Right ventricle myocardium superior (tissue), 1 donor: ENCODE data around the gene RUVBL2. TPM values are rescaled to one million over a fixed set of nuclear protein-coding genes. Genes with fewer than 3 reads are reported as not detected.
A peak's percentile ranks its signal among the peaks of the same experiment; 100 is the strongest.

Experiments
- ATAC-seq: fragments of 200-7000 bp; cut with Tn5 transposase; one replicate; pipeline ENCODE4 v1.9.1; 2020; ENCODE audit warnings: mild to moderate bottlenecking; ENCODE audit not compliant: poor library complexity
- DNase-seq: peaks from one replicate; pipeline ENCODE4 v3.0.0-alpha.2; 2020
- intact Hi-C: fragments of 100-400 bp; cut with DNase I; formaldehyde crosslinking; loops from one replicate; pipeline ENCODE4 v1.11.2; 2022
- total RNA-seq: library from RNA; stranded (reverse); fragmentation: NEBNext Ultra II Directional; extraction: Animal tissue kit (Norgen Biotek cat#: 25700); gene quantifications from one replicate; pipeline ENCODE4 v1.2.1, GENCODE V29; 2021
- donor health status: DM: no; HTN: yes; CAD: no; lungs with severe emphysema.

Gene RUVBL2
- total RNA-seq, 1 donor from 2014 or later = 41.7 TPM

DNA sequence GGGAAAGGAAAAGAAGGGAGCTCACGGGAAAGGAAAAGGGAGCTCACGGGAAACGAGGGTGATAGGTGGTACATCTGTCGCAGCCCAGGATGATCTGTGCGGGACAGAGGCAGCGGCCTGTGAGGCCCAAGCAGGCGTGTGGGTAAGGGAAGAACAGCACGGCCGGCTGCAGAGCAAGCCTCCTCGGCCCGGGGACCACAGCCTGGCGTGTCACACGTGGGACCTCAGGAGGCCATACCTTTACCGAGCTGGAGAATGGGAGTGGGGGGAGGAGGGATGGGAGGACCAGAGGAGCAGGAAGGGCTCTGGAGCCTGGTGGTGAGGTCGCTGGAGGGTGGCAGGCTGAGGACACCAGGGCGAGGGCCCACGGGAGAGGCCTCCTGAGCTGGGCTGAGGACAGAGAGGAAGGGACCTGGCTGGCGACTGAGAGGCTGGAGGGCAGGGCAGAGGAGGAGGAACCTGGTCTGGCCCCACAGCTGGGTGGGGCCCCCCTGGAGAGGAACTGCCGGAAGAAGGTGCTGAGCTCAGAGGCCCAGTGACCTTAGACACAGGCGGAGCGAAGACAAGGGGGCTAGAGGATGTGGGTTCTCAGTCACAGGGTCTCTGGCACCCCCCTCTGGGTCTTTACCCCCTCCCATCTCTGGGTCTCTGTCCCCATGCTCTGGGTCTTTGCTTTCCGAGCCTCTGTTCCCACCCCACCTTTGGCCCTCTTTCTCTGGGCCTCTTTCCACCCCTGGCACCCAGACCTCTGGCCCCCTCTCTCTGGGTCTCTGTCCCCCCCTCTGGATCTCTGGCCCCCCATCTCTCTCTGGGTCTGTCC, 31.4 kb upstream of the RUVBL2 start:
- intact Hi-C loops = no loop called here
- DNase-seq = peak; percentile 78
- ATAC-seq = no peak

DNA sequence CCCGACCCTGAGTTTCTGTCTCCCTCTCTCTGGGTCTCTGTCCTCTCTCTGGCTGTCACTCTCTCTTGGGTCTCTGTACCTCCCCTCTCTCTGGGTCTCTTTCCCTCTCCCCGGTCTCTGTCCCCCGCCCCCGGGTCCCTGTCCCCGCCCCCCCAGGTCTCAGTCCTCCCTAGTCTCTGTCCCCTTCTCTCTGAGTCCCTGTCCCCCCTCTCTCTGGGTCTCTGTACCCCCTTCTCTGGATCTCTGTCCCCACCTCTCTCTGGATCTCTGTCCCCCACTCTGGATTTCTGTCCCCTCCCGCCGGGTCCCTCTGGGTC, 30.9 kb upstream of the RUVBL2 start:
- ATAC-seq (no peak), DNase-seq (no peak)
- intact Hi-C loops = no loop called here

- ATAC-seq = peak; percentile 22
Measured at GRCh38 chr19:48963371-48964204, 30.1 kb upstream of the RUVBL2 start.

GRCh38 chr19:48964205-48965039, 29.3 kb upstream of the RUVBL2 start:
- DNase-seq (no peak), ATAC-seq (no peak)
- intact Hi-C loops = loop anchor here (5.0 kb wide), 1 partner anchor 92 kb away; the partner anchor contains the start of gene PPP1R15A

More at GRCh38 chr19:48963371-48964204, 30.1 kb upstream of the RUVBL2 start:
- DNase-seq = peak; percentile 85
- intact Hi-C loops = no loop called here

DNA sequence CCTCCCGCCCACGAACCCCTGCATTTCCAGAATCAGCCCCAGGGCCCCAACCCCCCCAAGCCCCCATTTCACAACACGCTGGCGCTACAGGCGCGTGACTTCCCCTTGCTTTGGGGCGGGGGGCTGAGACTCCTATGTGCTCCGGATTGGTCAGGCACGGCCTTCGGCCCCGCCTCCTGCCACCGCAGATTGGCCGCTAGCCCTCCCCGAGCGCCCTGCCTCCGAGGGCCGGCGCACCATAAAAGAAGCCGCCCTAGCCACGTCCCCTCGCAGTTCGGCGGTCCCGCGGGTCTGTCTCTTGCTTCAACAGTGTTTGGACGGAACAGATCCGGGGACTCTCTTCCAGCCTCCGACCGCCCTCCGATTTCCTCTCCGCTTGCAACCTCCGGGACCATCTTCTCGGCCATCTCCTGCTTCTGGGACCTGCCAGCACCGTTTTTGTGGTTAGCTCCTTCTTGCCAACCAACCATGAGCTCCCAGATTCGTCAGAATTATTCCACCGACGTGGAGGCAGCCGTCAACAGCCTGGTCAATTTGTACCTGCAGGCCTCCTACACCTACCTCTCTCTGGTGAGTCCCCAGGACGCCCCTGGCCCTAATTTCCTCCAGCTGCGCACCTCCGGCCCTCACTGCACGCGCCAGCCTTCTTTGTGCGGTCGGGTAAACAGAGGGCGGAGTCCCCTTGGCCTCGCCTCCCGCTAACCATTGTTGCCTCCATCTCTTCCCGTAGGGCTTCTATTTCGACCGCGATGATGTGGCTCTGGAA, 28.5 kb upstream of the RUVBL2 start, which contains the start of gene FTL:
Gene FTL (plus strand): TSS at position 270 of the 766 bp plus-strand sequence. CDS start 199 bp downstream, at position 469.
- peak; percentile 99 for DNase-seq
- peak; percentile 87 for ATAC-seq
- intact Hi-C loops = loop anchor here (5.0 kb wide), 1 partner anchor 93 kb away; the partner anchor contains the start of gene PPP1R15A

DNA sequence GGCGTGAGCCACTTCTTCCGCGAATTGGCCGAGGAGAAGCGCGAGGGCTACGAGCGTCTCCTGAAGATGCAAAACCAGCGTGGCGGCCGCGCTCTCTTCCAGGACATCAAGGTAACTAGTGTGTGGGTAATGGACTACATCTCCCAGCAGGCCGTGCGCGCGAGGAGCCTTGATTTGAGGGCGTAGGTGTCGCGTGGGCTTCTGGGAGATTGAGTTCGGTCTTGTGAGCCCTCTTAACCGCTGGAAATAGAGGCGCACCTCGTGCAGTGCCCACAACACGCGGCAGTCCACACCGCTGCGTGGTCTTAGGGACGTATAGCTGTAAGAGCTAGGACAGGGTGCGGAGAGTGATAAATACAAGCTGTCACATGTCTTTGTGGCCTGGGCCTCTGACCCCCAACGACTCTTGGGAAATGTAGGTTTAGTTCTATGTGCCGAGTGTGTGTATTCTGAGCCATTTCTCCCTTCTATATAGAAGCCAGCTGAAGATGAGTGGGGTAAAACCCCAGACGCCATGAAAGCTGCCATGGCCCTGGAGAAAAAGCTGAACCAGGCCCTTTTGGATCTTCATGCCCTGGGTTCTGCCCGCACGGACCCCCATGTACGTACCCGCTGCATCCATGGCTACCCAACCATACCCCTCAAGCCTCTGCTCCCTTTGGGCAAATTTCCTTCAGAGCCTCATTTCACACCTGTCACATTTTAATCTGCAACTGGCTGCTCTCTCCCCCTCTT, 27.7 kb upstream of the RUVBL2 start:
- intact Hi-C loops = loop anchor here (5.0 kb wide), 1 partner anchor 94 kb away; the partner anchor contains the start of gene PPP1R15A
- DNase-seq (peak; percentile 94), ATAC-seq (peak; percentile 66)

- no peak for ATAC-seq
- intact Hi-C loops = loop anchor here (5.0 kb wide), 1 partner anchor 94 kb away; the partner anchor contains the start of gene PPP1R15A
- DNase-seq = no peak
Measured at GRCh38 chr19:48966541-48967345, 26.9 kb upstream of the RUVBL2 start.

DNA sequence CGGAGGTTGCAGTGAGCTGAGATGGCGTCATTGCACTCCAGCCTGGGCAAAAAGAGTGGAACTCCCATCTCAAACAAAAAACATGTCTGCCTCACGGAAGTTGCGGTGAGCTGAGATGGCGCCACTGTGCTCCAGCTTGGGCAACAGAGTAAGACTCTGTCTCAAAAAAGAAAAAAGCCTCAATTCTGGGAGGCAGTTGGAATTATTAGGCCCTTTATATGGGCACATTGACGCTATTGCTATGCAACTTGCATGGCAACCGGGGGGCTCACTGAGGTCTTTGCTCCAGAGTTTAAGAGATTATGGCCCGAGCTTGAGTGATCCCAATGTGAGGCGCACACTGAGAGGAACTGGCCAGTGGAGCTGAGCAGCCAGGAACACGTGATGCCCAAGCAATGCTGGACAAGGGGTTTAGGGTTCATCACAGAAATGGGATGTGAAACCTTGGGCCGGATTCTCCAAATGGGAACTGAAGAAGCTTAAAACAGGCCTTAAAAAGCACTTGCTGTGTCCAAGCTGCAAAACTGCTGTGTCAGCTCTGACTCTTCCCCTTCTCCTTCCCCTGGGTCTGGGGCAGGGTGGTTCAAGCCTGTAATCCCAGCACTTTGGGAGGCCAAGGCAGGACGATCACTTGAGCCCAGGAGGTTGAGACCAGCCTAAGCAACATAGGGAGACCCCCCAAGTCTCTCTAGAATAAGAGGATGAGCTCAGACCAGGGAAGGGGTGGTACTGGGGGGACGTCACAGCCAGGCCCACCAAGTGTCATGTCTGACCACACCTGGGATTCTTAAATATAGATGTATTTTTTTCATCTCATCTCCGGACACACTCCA, 26.1 kb upstream of the RUVBL2 start:
- ATAC-seq (peak; percentile 1), DNase-seq (peak; percentile 61)
- intact Hi-C loops = loop anchor here (5.0 kb wide), 1 partner anchor 95 kb away; the partner anchor contains the start of gene PPP1R15A

DNA sequence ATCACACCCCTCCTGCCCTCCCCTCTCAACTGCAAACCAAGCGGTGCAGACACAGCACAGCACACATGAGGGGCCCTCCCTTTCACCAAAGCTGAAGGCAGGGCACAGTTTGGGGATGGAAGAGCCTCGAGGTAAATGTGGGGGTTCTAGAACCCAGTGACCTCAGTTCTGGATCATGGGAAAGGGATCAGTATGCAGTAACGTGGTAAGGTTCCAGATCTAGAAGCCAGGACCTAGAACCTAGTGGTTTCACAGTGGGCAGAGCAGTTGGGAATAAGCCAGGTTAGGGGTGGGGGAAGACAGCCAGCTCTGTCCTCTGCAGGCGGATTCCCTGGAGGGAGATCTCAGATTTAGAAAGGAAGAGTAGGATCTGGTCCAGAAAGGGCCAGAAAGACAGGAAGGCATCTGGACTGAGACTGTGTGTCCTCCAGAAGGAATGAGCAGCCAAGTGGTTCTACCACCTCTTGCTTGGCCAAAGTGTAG, 25.5 kb upstream of the RUVBL2 start:
- ATAC-seq (no peak), DNase-seq (no peak)
- intact Hi-C loops = loop anchor here (5.0 kb wide), 1 partner anchor 96 kb away; the partner anchor contains the start of gene PPP1R15A

DNA sequence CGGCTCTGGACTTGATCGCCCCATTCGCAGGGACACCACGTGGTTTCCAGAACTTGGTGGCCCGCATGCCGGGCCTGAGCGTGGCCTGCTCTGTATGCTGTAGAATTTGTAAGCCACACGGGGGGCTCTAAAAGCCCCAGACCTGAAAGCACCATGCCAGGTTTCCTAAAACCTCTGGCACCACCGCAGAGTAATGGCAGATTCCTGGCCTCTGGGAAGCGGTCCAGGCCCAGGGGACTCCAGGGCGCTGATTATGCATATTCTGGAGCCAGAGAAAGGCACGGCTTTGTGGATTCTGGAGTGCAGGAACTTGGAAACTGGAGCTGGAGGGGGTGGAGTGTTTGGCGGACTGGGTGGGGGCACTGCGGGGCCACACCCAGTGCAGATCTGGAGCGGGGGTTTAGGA, 24.9 kb upstream of the RUVBL2 start:
- DNase-seq (peak; percentile 58), ATAC-seq (no peak)
- intact Hi-C loops = loop anchor here (5.0 kb wide), 1 partner anchor 97 kb away; the partner anchor contains the start of gene PPP1R15A

- ATAC-seq = no peak
- DNase-seq = no peak
- intact Hi-C loops = loop anchor here (5.0 to 10.0 kb wide), 2 partner anchors 97 to 165 kb away; partner anchors contain the start of gene PPP1R15A
Measured at GRCh38 chr19:48969276-48970138, 24.2 kb upstream of the RUVBL2 start.

DNA sequence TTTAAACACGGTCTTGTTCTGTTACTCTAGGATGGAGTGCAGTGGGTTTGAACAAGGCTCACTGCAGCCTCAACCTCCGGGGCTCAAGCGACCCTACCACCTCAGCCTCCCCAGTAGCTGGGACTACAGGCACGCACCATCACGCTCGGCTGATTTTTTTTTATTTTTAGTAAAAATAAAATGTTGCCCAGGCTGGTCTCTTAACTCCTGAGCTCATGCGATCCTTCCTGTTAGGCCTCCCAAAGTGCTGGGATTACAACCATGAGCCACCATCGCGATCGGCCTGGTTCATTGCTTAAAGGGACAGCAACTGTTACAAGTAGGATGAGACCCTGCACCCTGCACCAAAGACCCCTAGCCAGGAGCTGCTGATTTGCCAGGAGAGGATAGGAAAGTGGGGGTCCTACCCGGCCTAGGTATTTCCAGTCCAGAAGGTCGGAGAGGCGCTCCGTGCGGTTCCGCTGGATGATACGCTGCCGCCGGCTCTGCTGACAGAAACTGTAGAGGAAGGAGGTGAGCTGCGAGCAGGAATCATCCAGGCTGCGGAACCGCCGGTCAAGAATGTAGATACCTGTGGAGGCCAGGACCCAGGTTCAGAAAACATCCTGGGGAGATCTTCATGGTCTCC, 23.4 kb upstream of the RUVBL2 start:
- ATAC-seq = no peak
- intact Hi-C loops = loop anchor here (10.0 kb wide), 1 partner anchor 165 kb away; no protein-coding TSS in a partner anchor

DNA sequence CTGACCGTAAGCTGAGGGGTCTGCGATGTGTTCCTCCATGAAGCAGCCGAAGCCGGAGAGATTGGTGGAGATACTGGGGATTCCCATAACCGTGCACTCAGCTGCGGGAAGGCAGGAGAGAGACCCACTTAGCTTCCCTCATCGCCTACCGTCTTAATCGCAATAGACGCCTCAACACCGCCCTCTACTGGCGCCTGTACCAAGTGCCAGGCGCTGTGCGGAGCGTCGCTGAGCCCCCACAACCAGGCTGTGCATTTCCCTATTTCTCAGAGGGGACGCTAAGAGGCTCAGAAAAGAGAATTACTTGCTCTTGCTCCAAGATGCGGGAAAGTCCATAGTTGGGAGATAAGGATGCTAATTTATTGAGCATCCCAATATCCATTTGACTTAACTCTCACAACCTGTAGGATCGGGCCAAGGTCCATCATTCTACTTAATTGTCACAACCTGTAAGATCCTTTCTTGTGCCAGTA, 22.7 kb upstream of the RUVBL2 start:
- intact Hi-C loops = loop anchor here (10.0 kb wide), 1 partner anchor 166 kb away; no protein-coding TSS in a partner anchor
- DNase-seq (peak; percentile 91), ATAC-seq (peak; percentile 53)

More for the DNA sequence above, 23.4 kb upstream of the RUVBL2 start:
- DNase-seq = no peak
